ENCODE measurements around the gene DNAJB12.

The DNAJB12 gene

GRCh38 chr10:72356115-72356514 lies 1.4 kb upstream of the DNAJB12 start:
- Histone ChIP-seq H3K4me1 (ENCODE audit: control insufficient read depth, insufficient read depth, low read length) (no peaks in the 10 kb centered on the region; the same call in 1 of the 2 replicates), H3K27ac (ENCODE audit: extremely low read depth, low read depth, low read length) (no peak overlapping the region), H3K36me3 (ENCODE audit: control insufficient read depth in 2 of 2, insufficient read depth in 1 of 2, low read length in 2 of 2) (peaks cover 0 to 19% of the 10 kb centered on the region in 2 experiments; a peak in 2 of 3 replicates), H3K4me3 (ENCODE audit: low read depth, low read length) (no peak overlapping the region), H3K9me3 (ENCODE audit: control insufficient read depth, insufficient read depth, low read depth, low read length) (no peaks in the 10 kb centered on the region)
- POLR2A ChIA-PET, result no interaction called here
- CTCF ChIA-PET, result interaction anchor here (1.0 kb wide), 1 partner anchor 705 kb away, joined by 4 read pairs; no protein-coding TSS in a partner anchor
- no peak for TF ChIP-seq GLI2 (tag by site-specific recombination; IDR thresholded peaks at IDR 0.05; ENCODE audit: borderline replicate concordance, low read depth)
- TF ChIP-seq ZNF610 (tag by site-specific recombination; IDR thresholded peaks at IDR 0.05; ENCODE audit: borderline replicate concordance), result no peak
- TF ChIP-seq ZNF174 (tag by site-specific recombination; IDR thresholded peaks at IDR 0.05), result no peak
- no peak for TF ChIP-seq ZSCAN30 (tag by site-specific recombination; IDR thresholded peaks at IDR 0.05)
- TF ChIP-seq ZNF140 (tag by site-specific recombination; IDR thresholded peaks at IDR 0.05), result no peak
- TF ChIP-seq ZNF664 (tag by site-specific recombination; IDR thresholded peaks at IDR 0.05), result no peak
- no peak for TF ChIP-seq BCL11B (tag by site-specific recombination; IDR thresholded peaks at IDR 0.05; ENCODE audit: low read depth)
- TF ChIP-seq ZNF416 (tag by site-specific recombination; IDR thresholded peaks at IDR 0.05), result no peak
- TF ChIP-seq MEIS1 (CRISPR knock-in tag; IDR thresholded peaks at IDR 0.05; ENCODE audit: borderline replicate concordance), result no peak
- TF ChIP-seq PBX3 (CRISPR knock-in tag; IDR thresholded peaks at IDR 0.05), result no peak
- TF ChIP-seq WT1 (tag by site-specific recombination; IDR thresholded peaks at IDR 0.05), result no peak
- TF ChIP-seq PATZ1 (tag by site-specific recombination; IDR thresholded peaks at IDR 0.05), result no peak
- no peak for TF ChIP-seq ZNF596 (tag by site-specific recombination; IDR thresholded peaks at IDR 0.05)
- no peak for TF ChIP-seq GLIS2 (tag by site-specific recombination; IDR thresholded peaks at IDR 0.05)
- TF ChIP-seq ZBTB44 (tag by site-specific recombination; IDR thresholded peaks at IDR 0.05), result no peak
- TF ChIP-seq SP3 (tag by site-specific recombination; IDR thresholded peaks at IDR 0.05), result no peak
- no peak for TF ChIP-seq ZNF830 (tag by site-specific recombination; IDR thresholded peaks at IDR 0.05; ENCODE audit: low read depth)

GRCh38 chr10:72355214-72355555 lies 466 bp upstream of the DNAJB12 start:
- Histone ChIP-seq H3K27ac (ENCODE audit: extremely low read depth, low read depth, low read length) (peak overlapping the region; percentile 92), H3K9me3 (ENCODE audit: control insufficient read depth, insufficient read depth, low read depth, low read length) (no peaks in the 10 kb centered on the region), H3K36me3 (ENCODE audit: control insufficient read depth in 2 of 2, insufficient read depth in 1 of 2, low read length in 2 of 2) (peaks cover 0 to 28% of the 10 kb centered on the region in 2 experiments), H3K4me1 (ENCODE audit: control insufficient read depth, insufficient read depth, low read length) (no peaks in the 10 kb centered on the region; the same call in 1 of the 2 replicates), H3K4me3 (ENCODE audit: low read depth, low read length) (peak overlapping the region; percentile 77)
- TF ChIP-seq ZNF768 (tag by site-specific recombination; IDR thresholded peaks at IDR 0.05), result no peak
- no peak for TF ChIP-seq HOXA7 (CRISPR knock-in tag; IDR thresholded peaks at IDR 0.05; ENCODE audit: borderline replicate concordance)
- TF ChIP-seq TRIM28 (IDR thresholded peaks at IDR 0.05; ENCODE audit: borderline replicate concordance, low read length), result 0 out of 2 replicates have a peak, but pooled peaks have one; percentile 80
- TF ChIP-seq ZNF184 (tag by site-specific recombination; IDR thresholded peaks at IDR 0.05), result 0 out of 2 replicates have a peak, but pooled peaks have one; percentile 10
- no peak for TF ChIP-seq ZFHX2 (tag by site-specific recombination; conservative IDR thresholded peaks at IDR 0.05)
- TF ChIP-seq SP7 (tag by site-specific recombination; IDR thresholded peaks at IDR 0.05), result no peak
- TF ChIP-seq ZNF157 (tag by site-specific recombination; IDR thresholded peaks at IDR 0.05), result no peak
- no peak for TF ChIP-seq ZNF426 (tag by site-specific recombination; IDR thresholded peaks at IDR 0.05)
- TF ChIP-seq ZNF350 (tag by site-specific recombination; IDR thresholded peaks at IDR 0.05), result no peak
- TF ChIP-seq ZBTB6 (tag by site-specific recombination; IDR thresholded peaks at IDR 0.05), result 0 out of 2 replicates have a peak, but pooled peaks have one; percentile 2
- TF ChIP-seq ZNF423 (tag by site-specific recombination; IDR thresholded peaks at IDR 0.05), result no peak
- no peak for TF ChIP-seq TCF7L2 (IDR thresholded peaks at IDR 0.05; ENCODE audit: borderline replicate concordance, low read depth, low read length)
- POLR2A ChIA-PET, result interaction anchor here (0.6 to 1.5 kb wide), 10 partner anchors 9 to 1140 kb away, joined by 3 to 8 read pairs (median 5); partner anchors contain the start of genes DDIT4, MCU and P4HA1
- CTCF ChIA-PET, result interaction anchor here (0.5 to 1.3 kb wide), 5 partner anchors 9 to 478 kb away, joined by 3 to 5 read pairs (median 4); no protein-coding TSS in a partner anchor
